Measurements from ENCODE around the gene ZNF30. TPM values are rescaled to one million over a fixed set of nuclear protein-coding genes. Genes with fewer than 3 reads are reported as not detected.
"Not testable (repeated sequence)": the region's sequence is repeated elsewhere in the genome, so short reads cannot be mapped to it uniquely, and the experiment has no call there.

Gene ZNF30
- total and polyA plus RNA-seq, 9 donors, result 1.5 to 5.5 (median 2.9) TPM

- H3K27ac ChIP-seq, result no peak overlapping the region
- H3K4me1 ChIP-seq (ENCODE audit: insufficient read depth), result peaks cover 6% of the 10 kb centered on the region
- H3K4me3 ChIP-seq, result no peak overlapping the region
- no peaks in the 10 kb centered on the region for H3K36me3 ChIP-seq
- no peaks in the 10 kb centered on the region for H3K9me3 ChIP-seq
- WGBS, 3 donors, result 74 to 89% (median 82%) methylated on average over 6 of the region's 6 CpGs
- no peaks in the 10 kb centered on the region for H3K27me3 ChIP-seq
- TF ChIP-seq EP300 (IDR thresholded peaks at IDR 0.05) (no peak), CTCF (IDR thresholded peaks at IDR 0.05) (no peak), POLR2A (IDR thresholded peaks at IDR 0.05) (no peak)
- no peak for DNase-seq
- intact Hi-C loops (cut with DNase I), result no loop called here
Measured at GRCh38 chr19:34989298-34989697, 62.6 kb downstream of the ZNF30 start.

GRCh38 chr19:34990578-34991192 is 64.0 kb downstream of the ZNF30 start:
- no peak for DNase-seq
- no peaks in the 10 kb centered on the region for H3K9me3 ChIP-seq
- no peak overlapping the region for H3K4me3 ChIP-seq
- intact Hi-C loops (cut with DNase I), result no loop called here
- TF ChIP-seq CTCF (IDR thresholded peaks at IDR 0.05) (no peak), POLR2A (IDR thresholded peaks at IDR 0.05) (no peak), EP300 (IDR thresholded peaks at IDR 0.05) (no peak)
- WGBS, 3 donors, result 75 to 78% (median 77%) methylated on average over 13 of the region's 13 CpGs
- peaks cover 11% of the 10 kb centered on the region for H3K4me1 ChIP-seq (ENCODE audit: insufficient read depth)
- H3K36me3 ChIP-seq, result no peaks in the 10 kb centered on the region
- no peaks in the 10 kb centered on the region for H3K27me3 ChIP-seq
- H3K27ac ChIP-seq, result no peak overlapping the region

- no peak overlapping the region for H3K27ac ChIP-seq
- H3K9me3 ChIP-seq, result no peaks in the 10 kb centered on the region
- no peaks in the 10 kb centered on the region for H3K36me3 ChIP-seq
- WGBS, 3 donors, result 87 to 95% (median 90%) methylated on average over 8 of the region's 8 CpGs
- intact Hi-C loops (cut with DNase I), result no loop called here
- H3K4me3 ChIP-seq, result no peak overlapping the region
- DNase-seq, result no peak
- H3K4me1 ChIP-seq (ENCODE audit: insufficient read depth), result peaks cover 12% of the 10 kb centered on the region
- TF ChIP-seq POLR2A (IDR thresholded peaks at IDR 0.05) (no peak), CTCF (IDR thresholded peaks at IDR 0.05) (no peak), EP300 (IDR thresholded peaks at IDR 0.05) (no peak)
- H3K27me3 ChIP-seq, result no peaks in the 10 kb centered on the region
Measured at GRCh38 chr19:34991542-34992333, 65.0 kb downstream of the ZNF30 start.

GRCh38 chr19:34992582-34992981 is 65.9 kb downstream of the ZNF30 start:
- H3K4me1 ChIP-seq (ENCODE audit: insufficient read depth), result peaks cover 15% of the 10 kb centered on the region
- intact Hi-C loops (cut with DNase I); H3K9me3 ChIP-seq; DNase-seq; H3K27me3 ChIP-seq; H3K36me3 ChIP-seq; H3K4me3 ChIP-seq; H3K27ac ChIP-seq: not testable (repeated sequence)
- WGBS, 3 donors, result 86 to 97% (median 94%) methylated on average over 7 of the region's 7 CpGs

GRCh38 chr19:34994286-34994642 is 67.6 kb downstream of the ZNF30 start:
- no peak for TF ChIP-seq POLR2A (IDR thresholded peaks at IDR 0.05)
- intact Hi-C loops (cut with DNase I), result no loop called here
- H3K4me3 ChIP-seq, result no peak overlapping the region
- DNase-seq, result no peak
- no peaks in the 10 kb centered on the region for H3K9me3 ChIP-seq
- H3K27me3 ChIP-seq, result no peaks in the 10 kb centered on the region
- H3K4me1 ChIP-seq (ENCODE audit: insufficient read depth), result peaks cover 22% of the 10 kb centered on the region
- H3K27ac ChIP-seq, result peak overlapping the region in 1 of 2 donors; percentile 58
- no peaks in the 10 kb centered on the region for H3K36me3 ChIP-seq
- WGBS, 3 donors, result 79 to 84% (median 79%) methylated on average over 9 of the region's 9 CpGs

Other genes with a start within 250 kb of the ZNF30 start
- gene SCGB2B2, start 249.7 kb upstream of the ZNF30 start, total RNA-seq, result 1 to 10 TPM in 1 of 7 donors, under 1 TPM in 6; 0.12 to 1.6 (median 0.50) TPM
- under 1 TPM; 0.11 to 0.12 TPM for gene SCGB2B2, start 249.7 kb upstream of the ZNF30 start, polyA plus RNA-seq
- 10 to 100 TPM; 26.1 to 40.6 (median 37.6) TPM for gene ZNF302, start 249.2 kb upstream of the ZNF30 start, total RNA-seq
- 10 to 100 TPM; 23.3 to 31.0 TPM for gene ZNF302, start 249.2 kb upstream of the ZNF30 start, polyA plus RNA-seq
- 10 to 100 TPM; 20.1 to 39.2 (median 24.2) TPM for gene ZNF181, start 192.7 kb upstream of the ZNF30 start, total RNA-seq
- 10 to 100 TPM; 15.0 to 23.3 TPM for gene ZNF181, start 192.7 kb upstream of the ZNF30 start, polyA plus RNA-seq
- 10 to 100 TPM in 3 of 7 donors, 1 to 10 TPM in 4; 8.4 to 10.4 (median 10.0) TPM for gene ZNF599, start 153.7 kb upstream of the ZNF30 start, total RNA-seq
- gene ZNF599, start 153.7 kb upstream of the ZNF30 start, polyA plus RNA-seq, result 1 to 10 TPM; 6.0 to 9.2 TPM
- gene ZNF792, start 37.3 kb downstream of the ZNF30 start, total RNA-seq, result 1 to 10 TPM; 2.6 to 5.4 (median 4.5) TPM
- 1 to 10 TPM; 2.9 to 5.1 TPM for gene ZNF792, start 37.3 kb downstream of the ZNF30 start, polyA plus RNA-seq
- 10 to 100 TPM; 58.3 to 93.7 (median 72.7) TPM for gene GRAMD1A, start 73.4 kb downstream of the ZNF30 start, total RNA-seq
- 10 to 100 TPM; 44.5 to 71.6 TPM for gene GRAMD1A, start 73.4 kb downstream of the ZNF30 start, polyA plus RNA-seq
- gene SCN1B, start 103.6 kb downstream of the ZNF30 start, total RNA-seq, result 10 to 100 TPM in 3 of 7 donors, 1 to 10 TPM in 3, under 1 TPM in 1; 0.83 to 13.9 (median 5.7) TPM
- gene SCN1B, start 103.6 kb downstream of the ZNF30 start, polyA plus RNA-seq, result 10 to 100 TPM in 1 of 2 donors, 1 to 10 TPM in 1; 3.6 to 10.6 TPM
- 10 to 100 TPM in 1 of 7 donors, 1 to 10 TPM in 5, under 1 TPM in 1; 0.45 to 21.1 (median 3.8) TPM for gene HPN, start 114.8 kb downstream of the ZNF30 start, total RNA-seq
- under 1 TPM in 1 of 2 donors, not detected in 1; 0.42 TPM for gene HPN, start 114.8 kb downstream of the ZNF30 start, polyA plus RNA-seq
- gene FXYD3, start 188.9 kb downstream of the ZNF30 start, total RNA-seq, result 10 to 100 TPM in 1 of 7 donors, 1 to 10 TPM in 4, under 1 TPM in 1, not detected in 1; 0.25 to 33.2 (median 4.1) TPM
- gene FXYD3, start 188.9 kb downstream of the ZNF30 start, polyA plus RNA-seq, result under 1 TPM in 1 of 2 donors, not detected in 1; 0.23 TPM
- gene LGI4, start 208.2 kb downstream of the ZNF30 start, total RNA-seq, result 1 to 10 TPM; 1.9 to 7.5 (median 3.8) TPM
- 10 to 100 TPM; 11.9 to 13.3 TPM for gene LGI4, start 208.2 kb downstream of the ZNF30 start, polyA plus RNA-seq
- gene FXYD1, start 211.9 kb downstream of the ZNF30 start, total RNA-seq, result 100 to 1,000 TPM in 3 of 7 donors, 10 to 100 TPM in 4; 26.7 to 204 (median 95.8) TPM
- 100 to 1,000 TPM in 1 of 2 donors, 10 to 100 TPM in 1; 88.5 to 134 TPM for gene FXYD1, start 211.9 kb downstream of the ZNF30 start, polyA plus RNA-seq
- 1 to 10 TPM in 3 of 7 donors, under 1 TPM in 3, not detected in 1; 0.30 to 2.8 (median 1.0) TPM for gene FXYD7, start 216.4 kb downstream of the ZNF30 start, total RNA-seq
- gene FXYD7, start 216.4 kb downstream of the ZNF30 start, polyA plus RNA-seq, result under 1 TPM in 1 of 2 donors, not detected in 1; 0.38 TPM
- gene FXYD5, start 227.8 kb downstream of the ZNF30 start, total RNA-seq, result 10 to 100 TPM in 6 of 7 donors, 1 to 10 TPM in 1; 8.2 to 37.1 (median 17.9) TPM
- gene FXYD5, start 227.8 kb downstream of the ZNF30 start, polyA plus RNA-seq, result 10 to 100 TPM; 31.2 to 79.3 TPM

Data from ovary (tissue), 9 donors.